GM12892 (cell line): ENCODE measurements around the gene GABRR1.

Source experiments
- POLR2A ChIP-seq: IDR thresholded peaks from 2 replicates; pipeline ENCODE4 v1.6.1; 2011; ENCODE audit warnings: low read depth, low read length, control low read depth
- POLR2AphosphoS5 ChIP-seq: IDR thresholded peaks from 2 replicates; pipeline ENCODE4 v1.6.1; 2011; ENCODE audit warnings: low read depth, low read length, control low read depth

GRCh38 chr6:89252907-89253306, 35.7 kb upstream of the GABRR1 start:
- TF ChIP-seq POLR2AphosphoS5 (no peak), POLR2A (no peak)
